Measurements from ENCODE around the gene TTC19. TPM values are rescaled to one million over a fixed set of nuclear protein-coding genes. Genes with fewer than 3 reads are reported as not detected.

The TTC19 gene
- total RNA-seq, 2 donors from 2014 or later, result 18.4 to 18.6 TPM

DNA sequence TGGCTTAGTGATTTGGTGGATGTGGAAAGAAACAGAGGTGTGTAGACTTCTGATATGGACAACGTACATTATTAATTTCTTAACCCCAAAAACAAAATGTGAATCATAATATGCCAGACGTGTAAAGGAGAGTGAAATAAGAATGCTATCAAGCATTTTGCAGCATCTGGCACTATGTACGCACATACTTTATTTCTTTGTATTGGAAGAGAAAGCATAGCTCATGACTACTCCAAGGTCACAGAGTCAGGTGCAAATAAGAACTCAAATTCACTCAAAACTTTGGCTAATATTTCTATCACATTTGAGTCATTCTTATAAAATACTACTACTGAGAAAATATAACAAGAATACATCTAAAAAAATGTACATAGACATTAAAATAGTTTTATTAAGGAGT lies 74.8 kb downstream of the TTC19 start:
- DNase-seq (ENCODE audit: low spot score), result no peak
- intact Hi-C loops (cut with DNase I), result no loop called here

DNA sequence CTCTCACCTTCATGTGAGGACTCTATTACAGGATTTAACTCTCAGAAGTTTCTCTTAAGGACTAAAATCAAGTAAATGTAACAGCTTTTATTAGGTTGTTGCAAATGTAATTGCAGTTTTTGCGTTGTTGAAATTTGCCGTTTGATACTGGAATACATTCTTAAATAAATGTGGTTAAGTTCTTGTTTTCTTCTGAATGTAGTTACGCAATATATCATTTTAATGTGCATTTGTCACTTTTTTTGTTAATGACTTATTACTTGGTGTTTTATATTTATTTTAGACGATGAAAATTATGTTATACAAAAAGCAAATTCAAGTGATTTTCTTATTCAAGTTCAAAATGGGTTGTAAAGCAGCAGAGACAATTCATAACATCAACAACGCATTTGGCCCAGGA lies 76.3 kb downstream of the TTC19 start:
- intact Hi-C loops (cut with DNase I), result no loop called here

More for the DNA sequence above, 76.3 kb downstream of the TTC19 start:
- DNase-seq (ENCODE audit: low spot score), result no peak

Other genes starting within 250 kb of the TTC19 start
- gene ADORA2B, start 54.7 kb upstream of the TTC19 start, total RNA-seq, result under 1 TPM; 0.74 to 0.86 TPM
- 10 to 100 TPM; 11.9 to 16.5 TPM for gene ZSWIM7, start 120 bp upstream of the TTC19 start, total RNA-seq
- 100 to 1,000 TPM in 1 of 2 donors, 10 to 100 TPM in 1; 97.0 to 108 TPM for gene NCOR1, start 215.7 kb downstream of the TTC19 start, total RNA-seq
- 10 to 100 TPM; 26.2 to 27.0 TPM for gene PIGL, start 217.4 kb downstream of the TTC19 start, total RNA-seq

All from posterior vena cava (tissue), 2 donors.